GM19025 (cell line): ENCODE measurements around the gene ADAT3.
"Not testable (repeated sequence)": the region's sequence is repeated elsewhere in the genome, so short reads cannot be mapped to it uniquely, and the experiment has no call there.

ENCODE experiments used
- ATAC-seq: cut with Tn5 transposase; IDR thresholded peaks from one replicate; pipeline ENCODE4 v1.9.1; 2021; ENCODE audit warnings: mild to moderate bottlenecking, low read depth, moderate library complexity; ENCODE audit not compliant: unreplicated experiment

ADAT3 gene

DNA sequence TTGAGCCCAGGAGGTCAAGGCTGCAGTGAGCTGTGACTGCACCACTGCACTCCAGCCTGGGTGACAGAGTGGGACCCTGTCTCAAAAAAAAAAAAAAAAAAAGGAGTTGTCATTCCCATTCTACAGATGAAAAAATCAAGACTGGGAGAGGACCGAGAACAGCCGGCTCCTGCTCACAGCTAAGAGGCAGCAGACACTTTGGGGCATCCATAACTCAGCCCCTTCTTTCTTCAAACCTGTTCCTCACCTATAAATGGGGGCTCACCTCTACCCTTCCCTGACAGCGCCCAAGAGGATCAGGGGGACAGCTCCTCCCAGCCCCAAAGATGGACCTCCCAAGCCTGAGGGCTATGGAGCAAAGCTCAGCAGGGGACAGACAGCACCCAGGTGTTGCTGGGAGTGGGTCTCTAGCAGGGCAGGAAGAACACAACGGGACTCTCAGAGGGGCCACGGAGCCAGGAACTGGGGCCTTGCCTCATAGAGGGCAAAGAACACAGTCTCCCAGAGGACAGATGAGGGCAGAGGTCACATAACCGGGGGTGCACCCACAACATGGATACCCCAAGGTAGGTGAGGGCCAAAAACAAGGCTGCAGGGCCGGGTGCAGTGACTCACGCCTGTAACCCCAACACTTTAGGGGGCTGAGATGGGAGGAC, 38.4 kb upstream of the ADAT3 start:
- no peak for ATAC-seq

DNA sequence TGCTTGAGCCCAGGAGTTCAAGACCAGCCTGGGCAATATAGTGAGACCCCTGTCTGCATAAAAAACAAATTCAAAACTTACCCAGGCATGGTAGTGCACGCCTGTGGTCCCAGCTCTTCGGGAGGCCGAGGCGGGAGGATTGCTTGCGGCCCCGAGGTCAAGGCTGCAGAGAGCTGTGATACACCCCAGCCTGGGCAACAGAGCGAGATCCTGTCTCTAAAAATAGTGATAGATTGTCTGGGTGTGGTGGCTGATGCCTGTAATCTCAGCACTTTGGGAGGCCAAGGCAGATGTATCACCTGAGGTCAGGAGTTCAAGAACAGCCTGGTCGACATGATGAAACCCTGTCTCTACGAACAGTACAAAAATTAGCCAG, 37.9 kb upstream of the ADAT3 start:
- no peak for ATAC-seq

DNA sequence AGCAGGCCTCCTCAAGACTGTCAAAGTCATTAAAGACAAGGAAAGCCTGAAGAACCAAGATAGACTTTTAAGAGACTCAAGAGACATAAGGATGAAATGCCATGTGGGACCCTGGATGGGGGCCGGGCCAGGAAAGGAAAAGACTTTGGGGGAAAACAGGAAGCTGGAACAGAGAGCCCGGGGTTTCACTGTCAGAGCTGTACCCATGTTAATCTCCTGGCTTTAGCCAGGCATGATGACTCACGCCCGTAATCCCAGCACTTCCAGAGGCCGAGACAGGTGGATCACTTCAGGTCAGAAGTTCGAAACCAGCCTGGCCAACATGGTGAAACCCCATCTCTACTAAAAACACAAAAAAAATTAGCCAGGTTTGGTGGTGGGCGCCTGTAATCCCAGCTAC, 36.2 kb upstream of the ADAT3 start:
- no peak for ATAC-seq

DNA sequence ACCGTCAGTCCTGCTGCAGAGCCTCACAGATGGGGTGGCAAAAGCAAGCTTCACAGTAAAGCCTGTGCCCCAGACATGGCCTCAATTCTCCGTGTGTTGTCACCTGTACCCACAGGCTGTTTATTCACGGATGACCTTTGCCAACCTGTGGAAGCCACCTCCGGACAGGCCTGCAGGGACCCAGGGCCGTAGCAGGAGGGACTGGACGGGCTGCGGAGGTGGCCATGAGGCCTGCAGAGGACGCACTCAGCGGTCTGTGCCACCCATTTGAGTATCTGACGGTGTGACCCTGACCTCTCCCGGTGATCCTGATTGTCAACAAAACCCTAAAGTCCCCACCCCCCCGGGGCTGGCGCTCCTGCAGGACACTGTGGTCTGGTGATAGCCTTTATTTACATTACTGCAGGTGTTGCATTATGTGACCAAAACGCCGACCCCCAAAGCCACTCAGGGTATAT, 34.0 kb upstream of the ADAT3 start:
- no peak for ATAC-seq

DNA sequence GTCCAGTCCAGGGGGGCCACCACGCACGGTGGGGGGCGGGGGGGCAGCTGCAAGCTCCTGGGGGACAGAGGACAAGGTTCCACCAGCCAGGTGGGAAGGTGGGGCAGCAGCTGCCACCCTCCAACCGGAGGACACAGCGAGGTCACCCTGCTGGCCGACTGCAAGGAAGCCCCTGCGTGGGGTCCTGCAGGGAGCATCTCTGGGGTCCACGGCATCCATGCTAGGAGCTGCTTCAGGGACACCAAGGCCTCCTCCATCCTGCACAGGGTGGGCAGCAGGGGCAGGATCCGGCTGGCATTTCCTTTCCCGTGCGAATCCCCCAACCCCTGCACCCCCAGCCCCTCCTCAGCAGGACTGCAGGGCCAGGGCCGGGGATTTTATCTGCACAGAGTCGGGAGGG, 33.6 kb upstream of the ADAT3 start:
- ATAC-seq, result no peak

DNA sequence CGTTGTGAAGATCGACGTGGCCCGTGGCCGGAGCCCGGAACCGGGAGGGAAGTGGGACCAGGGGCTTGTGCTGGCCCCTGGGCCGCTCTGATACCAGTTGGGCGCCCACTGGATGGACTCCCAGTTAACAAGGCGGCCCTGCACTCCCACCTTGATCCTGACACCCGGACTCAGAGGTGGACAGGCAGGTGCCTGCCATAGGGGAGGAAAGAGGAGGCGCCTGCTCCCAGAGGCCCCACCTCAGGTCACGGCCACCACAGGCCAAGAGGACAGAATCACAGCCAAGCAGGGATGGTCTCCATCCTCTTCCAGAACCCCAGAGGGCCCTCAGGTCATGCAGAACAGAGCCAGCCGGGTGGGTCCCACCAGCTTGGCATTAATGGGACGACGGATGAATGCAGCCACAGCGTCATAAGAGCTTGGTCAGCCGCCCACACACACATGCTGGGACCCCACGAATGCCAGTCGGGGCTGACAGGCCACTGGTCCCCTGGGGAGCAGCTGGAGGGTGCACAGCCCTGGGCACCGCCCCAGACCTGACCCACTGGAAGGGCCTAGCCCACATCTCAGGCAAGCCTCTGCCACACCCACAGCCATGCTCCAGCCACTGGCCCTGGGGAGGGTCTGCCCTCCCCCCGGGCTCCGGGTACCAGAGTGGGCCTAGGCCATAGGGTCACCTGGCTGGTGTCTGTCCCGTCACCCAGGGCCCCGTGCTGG, 32.2 kb upstream of the ADAT3 start:
- ATAC-seq, result no peak

DNA sequence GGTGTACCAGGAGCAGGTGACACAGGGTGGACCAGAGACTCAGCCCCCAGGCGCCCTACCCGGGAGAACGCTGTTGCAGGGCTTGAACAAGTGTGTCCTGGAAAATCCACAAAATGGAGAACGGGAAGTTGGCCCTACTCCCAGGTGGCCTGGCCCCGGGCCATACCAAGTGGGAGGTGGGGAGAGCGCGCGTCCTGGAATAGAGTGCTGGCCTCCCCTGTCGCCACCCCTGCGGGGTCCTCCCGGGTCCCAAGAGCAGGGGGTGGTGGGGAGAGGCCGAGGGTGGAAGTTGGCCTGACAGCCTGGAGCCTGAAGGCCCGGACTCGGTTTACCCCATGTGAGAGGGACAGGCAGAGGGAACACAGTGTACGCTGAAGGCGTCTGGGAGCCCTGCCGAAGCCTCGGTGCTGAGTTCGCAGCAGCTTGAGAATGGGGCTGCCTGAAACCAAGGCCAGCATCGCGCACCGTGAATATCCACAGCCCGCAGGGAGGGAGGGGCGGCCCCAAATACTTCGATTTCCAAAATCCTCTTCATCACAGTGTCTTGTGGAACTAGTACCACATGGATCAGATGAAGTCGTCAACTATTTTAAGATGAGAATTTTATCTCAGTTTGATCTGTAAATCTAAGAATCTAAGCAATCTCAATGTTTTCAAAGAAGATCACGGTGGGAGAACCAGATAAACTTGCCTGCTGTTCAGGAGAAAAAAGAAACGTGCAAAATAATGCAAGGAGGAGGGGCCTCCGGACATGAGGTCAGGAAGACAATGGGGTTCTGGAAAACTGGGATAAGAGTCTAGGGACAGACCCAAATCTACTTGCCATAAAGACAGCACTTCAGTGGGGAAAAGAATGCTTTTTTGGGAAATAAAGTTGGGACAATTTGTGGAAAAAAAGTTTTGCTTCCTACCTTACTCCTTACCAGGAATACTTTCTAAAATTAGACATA, 31.4 kb upstream of the ADAT3 start:
- ATAC-seq, result no peak

DNA sequence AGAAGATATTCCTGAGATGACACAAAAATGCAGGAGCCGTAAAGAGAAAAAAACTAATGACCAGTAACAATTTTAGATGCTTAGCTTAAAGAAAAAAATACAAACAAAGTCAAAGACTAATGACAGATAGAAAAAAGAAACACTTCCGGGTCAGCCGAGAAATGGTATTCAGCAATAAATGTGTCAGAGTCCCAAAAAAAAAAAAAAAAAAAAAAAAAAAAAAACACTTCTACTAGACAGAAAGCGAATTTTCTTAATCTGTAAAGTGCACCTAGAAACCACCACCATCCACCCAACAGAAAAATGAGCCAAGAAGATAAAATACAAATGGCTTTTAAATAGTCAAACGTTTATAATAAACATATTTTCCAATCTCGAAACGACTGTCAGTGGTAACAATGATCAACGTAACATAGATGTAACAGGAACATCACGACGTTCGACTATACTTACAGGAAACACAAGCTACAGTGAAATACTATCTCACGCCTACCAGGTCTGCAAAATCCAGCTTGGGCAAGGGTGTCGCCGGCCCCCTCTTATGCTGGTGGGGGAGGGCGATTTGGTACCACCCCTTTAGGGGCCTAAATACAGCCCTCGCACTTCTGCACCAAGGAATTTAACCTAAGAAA, 30.5 kb upstream of the ADAT3 start:
- no peak for ATAC-seq

DNA sequence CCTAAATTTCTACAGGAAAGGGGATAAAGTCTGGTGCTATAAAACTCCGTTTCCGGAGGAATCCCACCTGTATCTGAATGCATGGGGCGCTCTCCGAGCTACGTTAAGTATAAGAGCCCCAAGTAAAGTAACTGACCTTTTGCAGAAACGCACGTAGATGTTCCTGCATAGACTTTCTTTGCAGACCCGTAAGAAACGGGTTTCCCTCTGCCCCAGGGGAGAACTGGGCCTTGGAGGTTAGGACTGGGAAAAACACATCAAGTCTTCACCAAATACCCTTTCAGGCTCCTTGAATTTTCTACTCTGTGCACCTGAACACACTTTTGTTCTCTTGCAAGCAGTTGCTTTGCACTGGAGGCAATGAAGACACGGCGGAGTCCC, 29.9 kb upstream of the ADAT3 start:
- ATAC-seq, result not testable (repeated sequence)

DNA sequence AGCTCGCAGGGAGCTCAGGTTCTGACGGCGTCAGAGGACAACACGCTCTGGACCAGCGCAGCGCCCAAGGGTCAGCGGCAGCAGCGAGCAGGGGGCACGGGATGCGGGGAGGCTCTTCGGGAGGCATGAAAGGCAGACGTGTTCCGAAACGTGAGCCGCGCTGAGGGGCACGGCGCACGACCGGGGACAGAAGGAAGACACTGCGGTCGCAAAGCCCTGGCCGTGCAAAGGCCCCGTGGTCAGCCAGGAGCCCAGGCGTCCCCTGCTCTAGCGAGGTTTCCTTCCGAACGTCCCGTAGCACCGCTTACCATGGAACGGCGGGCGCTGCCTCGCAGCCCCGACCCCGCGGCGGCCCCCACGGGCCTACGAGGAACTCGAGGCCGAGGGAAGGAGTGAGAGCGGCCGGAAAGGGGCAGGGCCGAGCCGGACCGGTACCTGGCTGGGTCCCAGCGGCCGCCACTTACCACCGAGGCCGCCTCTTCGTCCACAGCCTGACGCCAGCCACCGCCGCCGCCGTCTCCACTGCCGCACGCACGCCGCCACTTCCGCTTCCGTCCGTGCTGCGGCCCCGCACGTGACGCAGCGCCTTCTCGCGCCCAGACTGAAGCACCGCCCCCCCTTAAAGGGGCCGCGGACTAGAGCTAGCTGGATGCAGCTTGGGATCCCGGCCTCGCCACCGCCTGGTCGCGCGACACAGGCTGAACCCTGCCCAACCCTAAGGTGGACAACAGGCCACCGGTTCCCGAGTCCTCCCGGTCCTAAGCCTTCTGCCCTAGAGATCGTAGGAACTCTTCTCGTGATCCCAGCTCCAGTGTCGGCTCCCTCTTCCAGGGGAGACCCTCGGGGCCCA, 29.3 kb upstream of the ADAT3 start:
- peak; percentile 79 for ATAC-seq

DNA sequence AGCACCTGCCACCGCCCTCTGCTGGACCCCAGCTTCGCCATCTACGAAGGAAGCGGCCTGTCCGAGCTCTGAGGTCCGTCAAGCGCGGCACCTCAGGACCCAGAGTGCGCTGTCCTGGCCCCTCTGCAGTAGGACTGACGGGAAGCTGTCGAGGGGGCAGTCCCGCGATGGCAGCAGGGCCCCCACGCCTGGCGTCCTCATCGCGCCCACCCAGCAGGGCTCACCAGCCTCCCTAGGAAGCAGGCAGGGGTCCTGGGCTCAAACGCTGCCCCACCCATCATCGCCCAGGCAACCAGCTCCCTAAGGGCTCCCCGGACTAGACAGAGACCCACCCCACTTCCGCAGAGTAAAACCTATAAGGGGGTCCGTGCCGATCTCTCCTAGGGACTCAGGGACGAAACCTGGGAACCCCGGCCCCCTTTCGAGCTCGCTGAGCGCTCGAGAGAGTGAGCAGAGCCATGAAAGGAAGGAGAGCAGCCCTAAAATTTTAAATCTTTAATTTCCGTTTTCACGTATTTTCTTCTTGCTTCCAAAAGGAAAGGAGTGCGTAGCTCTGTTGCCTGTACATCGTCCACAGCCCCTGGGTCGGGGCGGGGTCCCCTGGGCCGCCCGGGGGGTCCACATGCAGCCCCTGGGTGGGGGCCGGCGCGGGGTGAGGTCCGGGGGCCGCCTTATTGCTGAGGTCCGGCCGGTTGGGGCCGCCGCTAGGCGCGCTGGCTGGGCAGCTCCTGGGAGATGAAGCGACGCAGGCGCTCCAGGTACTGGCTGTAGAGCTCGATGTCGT, 28.5 kb upstream of the ADAT3 start:
- peak; percentile 12 for ATAC-seq

DNA sequence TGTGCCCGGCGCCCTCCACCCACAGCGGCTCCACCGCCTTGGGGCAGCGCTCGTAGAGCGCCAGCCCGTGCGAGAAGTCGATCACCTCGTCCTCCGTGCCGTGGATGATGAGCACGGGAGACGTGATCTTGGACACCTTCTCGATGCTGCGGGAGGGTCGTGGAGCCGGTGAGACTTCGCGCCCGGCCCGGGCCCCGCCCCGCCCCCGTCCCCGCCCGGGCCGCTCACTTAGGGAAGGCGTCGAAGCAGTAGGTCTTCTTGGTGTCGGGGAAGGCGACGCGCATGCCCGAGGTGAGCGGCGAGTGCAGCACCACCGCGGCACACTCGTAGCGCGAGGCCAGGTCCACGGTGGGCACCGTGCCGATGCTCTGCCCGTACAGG, 27.9 kb upstream of the ADAT3 start:
- not testable (repeated sequence) for ATAC-seq

DNA sequence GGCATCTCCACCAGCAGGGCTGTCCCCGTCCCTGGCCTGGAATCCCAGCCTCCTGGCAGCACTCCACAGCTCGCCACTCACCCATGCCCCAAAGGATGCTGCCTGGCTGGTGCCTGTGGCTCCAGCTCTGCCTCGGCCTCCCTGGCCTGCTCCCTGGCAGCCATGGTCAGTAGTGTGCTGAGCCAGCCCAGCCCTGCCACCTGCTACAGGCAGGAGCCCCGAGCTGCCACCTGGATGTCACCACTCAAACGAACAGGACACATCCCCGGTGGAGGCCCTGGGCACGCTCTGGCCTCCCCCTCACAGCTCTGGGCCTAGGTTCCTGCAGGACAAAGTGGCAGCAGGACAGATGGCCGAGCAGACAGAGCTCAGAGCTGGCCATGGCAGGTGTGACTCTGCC, 26.6 kb upstream of the ADAT3 start:
- not testable (repeated sequence) for ATAC-seq

DNA sequence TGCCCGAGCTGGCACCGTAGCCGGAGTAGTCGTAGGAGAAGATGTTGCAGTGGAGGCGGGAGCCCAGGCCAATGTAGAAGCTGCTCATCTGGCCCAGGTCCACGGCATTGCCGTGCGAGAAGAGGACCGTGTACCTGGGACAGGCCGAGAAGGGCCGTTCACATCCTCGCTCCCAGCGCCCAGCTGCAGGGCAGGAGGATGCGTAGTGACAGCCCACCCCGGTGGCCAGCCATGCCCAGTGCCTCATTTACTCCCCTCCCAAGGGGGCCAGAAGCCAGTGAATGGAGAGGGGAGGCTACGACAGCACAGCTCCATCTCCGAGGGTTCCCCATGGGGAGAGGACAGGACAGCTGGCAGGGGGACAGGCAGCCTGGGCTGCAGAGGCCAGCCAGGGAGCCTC, 25.2 kb upstream of the ADAT3 start:
- ATAC-seq, result not testable (repeated sequence)

DNA sequence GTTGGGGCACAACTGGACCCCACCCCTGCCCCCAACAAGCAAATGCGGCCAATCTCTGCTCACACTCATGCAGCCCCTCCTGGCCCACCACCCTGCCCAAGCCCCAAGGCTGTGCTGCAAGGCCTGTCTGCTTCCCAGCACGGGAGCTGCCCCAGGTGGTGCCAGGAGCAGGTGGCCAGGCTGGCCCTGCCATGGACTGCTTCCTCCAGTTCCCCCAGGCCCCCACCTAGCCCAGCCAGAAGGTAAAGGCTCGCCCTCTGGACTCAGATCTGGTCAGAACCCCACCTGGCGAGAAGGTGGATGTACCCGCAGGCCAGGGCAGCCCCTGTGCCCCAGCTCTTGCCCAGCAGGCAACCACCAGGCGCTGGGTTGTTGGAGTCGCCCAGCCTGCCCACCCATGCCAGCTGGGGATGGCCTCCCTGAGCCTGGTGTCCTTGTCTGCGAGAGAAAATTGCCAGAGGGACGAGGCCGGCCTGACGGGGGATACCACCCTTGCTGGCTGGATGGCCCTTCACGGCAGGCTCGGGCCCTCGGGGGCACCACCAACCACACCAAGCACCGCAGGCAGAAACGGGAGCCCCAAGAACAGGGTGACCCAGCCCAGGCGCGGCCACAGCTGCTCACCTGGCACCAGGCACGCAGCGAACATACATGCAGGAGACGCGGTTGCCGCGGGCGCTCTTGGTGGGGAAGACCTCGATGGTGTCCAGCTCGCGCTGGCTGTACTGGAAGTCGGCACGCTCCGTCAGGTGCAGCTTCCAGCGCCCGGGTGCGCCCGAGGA, 24.4 kb upstream of the ADAT3 start:
- no peak for ATAC-seq

DNA sequence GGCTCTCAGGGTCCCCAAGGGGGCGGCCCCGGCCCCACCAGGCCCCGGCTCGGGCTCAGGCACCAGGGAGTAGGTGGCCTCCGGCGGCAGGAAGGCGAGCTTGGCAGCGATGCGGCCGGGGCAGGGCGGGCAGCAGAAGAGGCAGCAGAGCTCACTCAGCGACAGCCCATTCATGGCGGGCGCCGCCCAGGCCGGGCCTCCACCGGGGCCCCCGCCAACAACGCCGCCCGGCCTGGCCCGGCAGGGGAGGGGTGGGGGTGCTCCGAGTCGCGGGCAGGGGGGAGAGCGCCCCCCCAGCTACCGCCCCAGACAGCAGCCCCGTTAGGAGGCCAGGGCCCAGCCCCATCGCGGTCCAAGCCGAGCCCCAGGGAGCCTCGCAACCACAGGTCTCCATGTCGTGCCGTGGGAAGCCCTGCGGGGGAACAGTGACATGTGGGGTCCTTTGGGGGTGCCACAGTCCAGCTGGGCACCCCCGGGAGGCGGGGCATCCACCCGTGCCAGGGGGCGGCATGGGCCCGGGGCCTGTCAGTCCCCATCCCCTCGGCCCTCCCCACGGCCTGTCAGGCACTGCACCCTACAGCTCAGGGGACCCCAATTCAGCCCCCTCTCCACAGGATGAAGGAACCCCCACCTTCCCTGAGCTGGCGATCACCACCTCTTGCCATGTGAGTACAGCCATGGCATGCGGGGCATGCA, 23.7 kb upstream of the ADAT3 start:
- not testable (repeated sequence) for ATAC-seq

DNA sequence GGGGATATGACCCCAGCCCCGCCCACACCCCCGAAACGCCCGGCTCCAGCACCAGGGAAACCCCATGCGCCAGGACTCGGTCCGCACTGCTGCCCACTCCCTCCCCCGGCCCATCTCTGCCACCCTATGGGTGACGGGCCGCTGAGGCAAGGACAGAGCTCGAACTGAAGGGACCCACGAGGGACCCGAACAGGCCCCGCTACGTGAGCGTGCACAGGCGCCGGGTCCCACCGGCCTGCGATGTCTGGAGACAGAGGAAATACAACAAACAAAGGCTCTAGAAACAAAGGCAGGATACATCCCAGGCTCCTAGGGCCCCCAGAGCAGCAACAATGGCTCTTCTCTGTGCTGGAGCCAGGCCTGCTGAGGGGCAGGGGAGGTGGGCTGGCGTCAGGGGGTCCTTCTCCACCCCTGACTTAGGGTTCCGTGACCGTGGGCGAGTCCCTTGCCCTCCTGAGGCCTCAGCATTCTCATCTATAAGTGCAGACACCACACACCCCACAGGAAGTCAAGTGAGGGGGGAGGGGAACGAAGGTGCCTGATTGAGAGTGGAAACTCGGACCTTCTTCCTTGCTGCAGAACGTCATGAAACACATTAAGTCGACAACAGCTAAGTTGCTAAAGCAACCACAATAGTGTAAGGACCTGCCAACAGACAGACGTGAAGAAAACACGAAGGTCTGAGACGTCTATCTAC, 23.0 kb upstream of the ADAT3 start:
- no peak for ATAC-seq
